H1 (cell line): Measurements from ENCODE around the gene MLYCD. TPM values are rescaled to one million over a fixed set of nuclear protein-coding genes. Genes with fewer than 3 reads are reported as not detected.

Source experiments
- CTCF ChIA-PET: fragments of 300-600 bp; sonication (Branson Sonifier 250); formaldehyde crosslinking; loops from one replicate; lab custom pipeline; 2021; ENCODE audit not compliant: partially characterized antibody; lab: Charles Lee
- POLR2A ChIA-PET: fragments of 300-600 bp; sonication (Branson Sonifier 250); formaldehyde crosslinking; loops from one replicate; lab custom pipeline; 2021; ENCODE audit warnings: inconsistent platforms; ENCODE audit not compliant: partially characterized antibody; lab: Charles Lee
- DNase-seq, 2 experiments: peaks; one replicate each; pipeline versions ENCODE4 v3.0.0 to v3.0.0-alpha.2; 2010 to 2022; ENCODE audit warnings: low spot score in 2 of 2, low read depth in 1 of 2, mixed read lengths in 1 of 2
- FAIRE-seq: peaks from 2 replicates; lab custom pipeline; 2011; peaks lifted over from hg19 to GRCh38; lab: Jason Lieb, UNC
- H2AFZ ChIP-seq: 2 replicates; pipeline ENCODE4 v1.8.1; 2012; ENCODE audit warnings: low read length, inconsistent platforms
- H2AK5ac ChIP-seq: 2 replicates; pipeline ENCODE4 v1.6.1; 2013; ENCODE audit warnings: low read depth, low read length
- H2BK120ac ChIP-seq: replicated peaks from 2 replicates; pipeline ENCODE3; 2013; ENCODE audit warnings: low read depth, low read length, inconsistent platforms
- H2BK12ac ChIP-seq: 2 replicates; pipeline ENCODE4 v1.6.1; 2013; ENCODE audit warnings: low read depth, low read length
- H2BK15ac ChIP-seq: 2 replicates; pipeline ENCODE4 v1.6.1; 2013; ENCODE audit warnings: low read length
- H2BK20ac ChIP-seq: 2 replicates; pipeline ENCODE4 v1.6.1; 2013; ENCODE audit warnings: low read length
- H2BK5ac ChIP-seq: 2 replicates; pipeline ENCODE4 v1.6.1; 2013; ENCODE audit warnings: low read depth, low read length
- H3K14ac ChIP-seq: 2 replicates; pipeline ENCODE4 v1.6.1; 2013; ENCODE audit warnings: inconsistent platforms; ENCODE audit not compliant: insufficient read length
- H3K18ac ChIP-seq: 2 replicates; pipeline ENCODE4 v1.6.1; 2013; ENCODE audit warnings: low read length; ENCODE audit errors: extremely low read depth
- H3K23ac ChIP-seq: 2 replicates; pipeline ENCODE4 v1.6.1; 2013; ENCODE audit warnings: inconsistent platforms; ENCODE audit not compliant: insufficient read length
- H3K23me2 ChIP-seq: 2 replicates; pipeline ENCODE4 v1.6.1; 2013; ENCODE audit warnings: low read depth, low read length
- H3K27ac ChIP-seq: 2 replicates; pipeline ENCODE4 v1.6.1; 2011; ENCODE audit warnings: low read depth, low read length, inconsistent platforms
- H3K27me3 ChIP-seq, 4 experiments: replicated peaks in 1 of 4; 1 replicate in 1 of 4; 2 replicates in 3 of 4; pipeline versions ENCODE4 v1.6.1 to v1.8.1; 2011 to 2013; ENCODE audit warnings: low read length in 3 of 4, mild to moderate bottlenecking in 3 of 4, inconsistent platforms in 2 of 4, mixed read lengths in 2 of 4, moderate library complexity in 1 of 4; ENCODE audit not compliant: control insufficient read depth in 3 of 4, insufficient read depth in 3 of 4; ENCODE audit errors: extremely low read depth in 1 of 4
- H3K36me3 ChIP-seq, 4 experiments: 2 replicates each; pipeline versions ENCODE4 v1.6.1 to v1.8.1; 2011 to 2013; ENCODE audit warnings: mild to moderate bottlenecking in 4 of 4, low read length in 3 of 4, moderate library complexity in 2 of 4, control low read depth in 1 of 4, inconsistent platforms in 1 of 4; ENCODE audit not compliant: insufficient read depth in 4 of 4, control insufficient read depth in 2 of 4
- H3K4ac ChIP-seq: replicated peaks from 2 replicates; pipeline ENCODE3; 2013; ENCODE audit warnings: low read length, low read depth, mixed read lengths, inconsistent platforms; ENCODE audit not compliant: insufficient read length
- H3K4me1 ChIP-seq, 4 experiments: replicated peaks in 1 of 4; 1 replicate in 1 of 4; 2 replicates in 3 of 4; pipeline versions ENCODE4 v1.6.1 to v1.8.1; 2011 to 2013; ENCODE audit warnings: low read length in 3 of 4, inconsistent platforms in 2 of 4, mixed read lengths in 1 of 4; ENCODE audit not compliant: insufficient read depth in 4 of 4, control insufficient read depth in 3 of 4
- H3K4me2 ChIP-seq, 2 experiments: 2 replicates each; pipeline versions ENCODE4 v1.6.1 to v1.8.1; 2011 to 2013; ENCODE audit warnings: low read depth in 2 of 2, low read length in 2 of 2, control low read depth in 1 of 2, inconsistent platforms in 1 of 2, mild to moderate bottlenecking in 1 of 2; ENCODE audit not compliant: insufficient read depth in 1 of 2
- H3K4me3 ChIP-seq, 4 experiments: fragments of 200-600, 300-600 bp in 1 of 4; sonication (generic), shearing (Covaris generic), sonication (Bioruptor Twin) in 1 of 4; 2 replicates each; pipeline versions ENCODE4 v1.5.1 to v1.8.1; 2011 to 2016; ENCODE audit warnings: low read length in 4 of 4, low read depth in 3 of 4, control low read depth in 2 of 4, inconsistent platforms in 2 of 4, mild to moderate bottlenecking in 2 of 4, mixed read lengths in 1 of 4, moderate library complexity in 1 of 4; ENCODE audit not compliant: insufficient read depth in 2 of 4; ENCODE audit errors: extremely low read depth in 1 of 4
- H3K56ac ChIP-seq: replicated peaks from 2 replicates; pipeline ENCODE3; 2013; ENCODE audit warnings: low read depth, mild to moderate bottlenecking, mixed read lengths, low read length, inconsistent platforms; ENCODE audit not compliant: insufficient read length
- H3K79me1 ChIP-seq: 2 replicates; pipeline ENCODE4 v1.6.1; 2013; ENCODE audit warnings: low read depth, low read length, control low read depth
- H3K79me2 ChIP-seq, 2 experiments: 2 replicates each; pipeline versions ENCODE4 v1.6.1 to v1.8.1; 2012 to 2013; ENCODE audit warnings: low read length in 2 of 2, mild to moderate bottlenecking in 2 of 2, inconsistent platforms in 1 of 2; ENCODE audit not compliant: insufficient read depth in 2 of 2, control insufficient read depth in 1 of 2
- H3K9ac ChIP-seq, 4 experiments: replicated peaks in 1 of 4; 1 replicate in 1 of 4; 2 replicates in 3 of 4; pipeline versions ENCODE4 v1.6.1 to v1.8.1; 2011 to 2013; ENCODE audit warnings: low read depth in 3 of 4, low read length in 3 of 4, control low read depth in 2 of 4, mild to moderate bottlenecking in 2 of 4, moderate library complexity in 2 of 4, inconsistent platforms in 1 of 4; ENCODE audit errors: extremely low read depth in 1 of 4
- H3K9me3 ChIP-seq, 2 experiments: 2 replicates each; pipeline versions ENCODE4 v1.6.1 to v1.8.1; 2012 to 2013; ENCODE audit warnings: mild to moderate bottlenecking in 2 of 2, moderate library complexity in 2 of 2, control low read depth in 1 of 2, inconsistent platforms in 1 of 2, low read depth in 1 of 2, low read length in 1 of 2, mixed read lengths in 1 of 2; ENCODE audit not compliant: insufficient read depth in 2 of 2
- H4K20me1 ChIP-seq, 2 experiments: replicated peaks in 1 of 2; 2 replicates each; pipeline versions ENCODE3 to v1.8.1; 2011 to 2013; ENCODE audit warnings: inconsistent platforms in 2 of 2, low read length in 2 of 2, mild to moderate bottlenecking in 1 of 2; ENCODE audit not compliant: insufficient read depth in 2 of 2, control insufficient read depth in 1 of 2
- H4K5ac ChIP-seq: 2 replicates; pipeline ENCODE4 v1.6.1; 2013; ENCODE audit warnings: low read length, low read depth, mixed read lengths, inconsistent platforms; ENCODE audit not compliant: insufficient read length
- H4K8ac ChIP-seq: 2 replicates; pipeline ENCODE4 v1.8.0; 2013; ENCODE audit warnings: mild to moderate bottlenecking, moderate library complexity, low read length, inconsistent platforms; ENCODE audit not compliant: insufficient read depth; ENCODE audit errors: extremely low read depth
- H4K91ac ChIP-seq: replicated peaks from 2 replicates; pipeline ENCODE3; 2013; ENCODE audit warnings: low read length, mixed read lengths, inconsistent platforms; ENCODE audit not compliant: insufficient read length
- ATF3 ChIP-seq: IDR thresholded peaks from 2 replicates; pipeline ENCODE4 v1.6.1; 2011; ENCODE audit warnings: low read depth, mild to moderate bottlenecking, low read length; ENCODE audit not compliant: insufficient read depth
- CEBPB ChIP-seq: IDR thresholded peaks from 2 replicates; pipeline ENCODE4 v1.6.1; 2012; ENCODE audit warnings: low read depth, low read length
- FOSL1 ChIP-seq: IDR thresholded peaks from 2 replicates; pipeline ENCODE4 v1.6.1; 2011; ENCODE audit warnings: mild to moderate bottlenecking, low read depth, low read length, moderate library complexity; ENCODE audit not compliant: insufficient read depth
- KDM4A ChIP-seq: IDR thresholded peaks from one replicate; pipeline ENCODE4 v1.7.1; 2012; ENCODE audit warnings: low read depth, mild to moderate bottlenecking, moderate library complexity, low read length, inconsistent platforms; ENCODE audit not compliant: severe bottlenecking
- MAFK ChIP-seq: IDR thresholded peaks from 2 replicates; pipeline ENCODE4 v1.6.1; 2012; ENCODE audit warnings: low read depth, mild to moderate bottlenecking, improper control_type of control experiment, low read length
- MAX ChIP-seq: IDR thresholded peaks from 2 replicates; pipeline ENCODE4 v1.6.1; 2012; ENCODE audit warnings: inconsistent platforms
- PHF8 ChIP-seq: fragments of 200-600 bp; sonication (generic); conservative IDR thresholded peaks from 2 replicates; pipeline ENCODE4 v1.7.1; 2012; ENCODE audit warnings: low read depth, mild to moderate bottlenecking, inconsistent platforms, low read length, moderate library complexity
- RFX5 ChIP-seq: IDR thresholded peaks from 2 replicates; pipeline ENCODE4 v1.6.1; 2011; ENCODE audit warnings: low read depth, low read length, improper control_type of control experiment, borderline replicate concordance
- RNF2 ChIP-seq: fragments of 200-900, 300-1000 bp; sonication (generic); IDR thresholded peaks from 2 replicates; pipeline ENCODE4 v1.7.1; 2016; ENCODE audit warnings: borderline replicate concordance, low read depth, mild to moderate bottlenecking, antibody characterized with exemption, low read length; ENCODE audit not compliant: poor library complexity, severe bottlenecking; ENCODE audit errors: missing control alignments
- SUZ12 ChIP-seq: fragments of 200-600 bp; sonication (generic); IDR thresholded peaks from 2 replicates; pipeline ENCODE4 v1.6.1; 2012; ENCODE audit warnings: mild to moderate bottlenecking, inconsistent platforms, low read length, moderate library complexity, mixed read lengths
- WGBS, 2 experiments: shearing (Covaris generic) in 1 of 2; methylation state at CpG; one replicate each; pipeline versions ENCODE4 v1.1.6 to v1.1.7; 2013 to 2015; ENCODE audit warnings: low lambda C conversion rate in 2 of 2, mixed read lengths in 2 of 2, inconsistent platforms in 1 of 2, low coverage in 1 of 2, missing lambda C conversion rate in 1 of 2; ENCODE audit not compliant: insufficient replicate concordance in 2 of 2, insufficient coverage in 1 of 2, insufficient read length in 1 of 2; ENCODE audit errors: extremely low coverage in 1 of 2, missing lambda C conversion rate in 1 of 2; 5-methylcytosine and 5-hydroxymethylcytosine counted together
- polyA plus RNA-seq, 7 experiments: library from polyadenylated mRNA; depleted of rRNA in 3 of 7; stranded (reverse) in 5 of 7; unstranded in 2 of 7; fragments of >200 nt in 5 of 7; fragments of 200-250 nt in 2 of 7; gene quantifications; 1 replicate in 5 of 7; 2 replicates in 1 of 7; 4 replicates in 1 of 7; pipeline versions ENCODE4 v1.2.1 to v1.2.3, GENCODE V29; 2011 to 2013; ENCODE audit warnings: missing spikeins in 2 of 7, mixed read lengths in 2 of 7
- total RNA-seq: library from RNA; stranded (reverse); fragmentation: NEBNext Ultra II Directional; extraction: Animal tissue kit (Norgen Biotek cat#: 25700); gene quantifications from 2 replicates; pipeline ENCODE4 v1.2.1, GENCODE V29; 2021

The MLYCD gene
- total and polyA plus RNA-seq, 2 of the 8 experiments (the other 6 are each of a cell fraction or from before 2014, with no cell fraction given) = 3.7 to 7.0 TPM

GRCh38 chr16:83948914-83949723 lies 50.2 kb downstream of the MLYCD start:
- H3K56ac ChIP-seq = no peak overlapping the region
- no peak overlapping the region for H4K5ac ChIP-seq
- H2BK120ac ChIP-seq = no peak overlapping the region
- CTCF ChIA-PET = interaction anchor here (0.6 to 2.4 kb wide), 7 partner anchors 15 to 192 kb away, joined by 3 to 10 read pairs (median 4); no protein-coding TSS in a partner anchor
- H3K27me3 ChIP-seq = no peaks in the 10 kb centered on the region
- DNase-seq = no peak
- H3K4me3 ChIP-seq = no peak overlapping the region
- H3K4me1 ChIP-seq = peaks cover 2 to 5% (median 4%) of the 10 kb centered on the region in 4 experiments; a peak in 6 of 7 replicates
- H2AK5ac ChIP-seq = no peak overlapping the region
- no peak overlapping the region for H3K23ac ChIP-seq
- H2BK5ac ChIP-seq = no peak overlapping the region; the same call in 1 of the 2 replicates
- no peaks in the 10 kb centered on the region for H4K20me1 ChIP-seq
- H3K4ac ChIP-seq = no peak overlapping the region
- H3K79me1 ChIP-seq = no peaks in the 10 kb centered on the region
- no peak overlapping the region for H4K91ac ChIP-seq
- no peak for FAIRE-seq
- no peak overlapping the region for H3K4me2 ChIP-seq
- no peaks in the 10 kb centered on the region for H3K36me3 ChIP-seq
- H3K23me2 ChIP-seq = 0 out of 2 replicates have a peak, but pooled peaks cover 1% of the 10 kb centered on the region
- WGBS, 2 experiments = 85% methylated on average over 13 of the region's 13 CpGs; no CpG with 5 or more reads in 1 of the 2 experiments
- no peak overlapping the region for H3K9ac ChIP-seq
- H2AFZ ChIP-seq = no peak overlapping the region
- POLR2A ChIA-PET = interaction anchor here (0.7 kb wide), 1 partner anchor 16 kb away, joined by 4 read pairs; no protein-coding TSS in a partner anchor
- no peaks in the 10 kb centered on the region for H3K9me3 ChIP-seq
- H2BK12ac ChIP-seq = no peak overlapping the region
- H2BK20ac ChIP-seq = no peak overlapping the region
- H2BK15ac ChIP-seq = no peak overlapping the region
- H3K18ac ChIP-seq = no peak overlapping the region
- H3K79me2 ChIP-seq = no peaks in the 10 kb centered on the region
- no peak overlapping the region for H3K27ac ChIP-seq
- H3K14ac ChIP-seq = no peak overlapping the region
- no peak overlapping the region for H4K8ac ChIP-seq
- TF ChIP-seq MAX = no peak
- TF ChIP-seq FOSL1 = no peak
- no peak for TF ChIP-seq ATF3
- TF ChIP-seq RNF2 = no peak
- TF ChIP-seq SUZ12 = no peak
- TF ChIP-seq KDM4A = no peak
- no peak for TF ChIP-seq RFX5
- TF ChIP-seq MAFK = no peak
- no peak for TF ChIP-seq CEBPB
- no peak for TF ChIP-seq PHF8
